ENCODE results near the gene GRAP2. TPM values are rescaled to one million over a fixed set of nuclear protein-coding genes. Genes with fewer than 3 reads are reported as not detected.

GRAP2 gene
- total RNA-seq, 1 experiment from 2014 or later: 0.54 TPM

DNA sequence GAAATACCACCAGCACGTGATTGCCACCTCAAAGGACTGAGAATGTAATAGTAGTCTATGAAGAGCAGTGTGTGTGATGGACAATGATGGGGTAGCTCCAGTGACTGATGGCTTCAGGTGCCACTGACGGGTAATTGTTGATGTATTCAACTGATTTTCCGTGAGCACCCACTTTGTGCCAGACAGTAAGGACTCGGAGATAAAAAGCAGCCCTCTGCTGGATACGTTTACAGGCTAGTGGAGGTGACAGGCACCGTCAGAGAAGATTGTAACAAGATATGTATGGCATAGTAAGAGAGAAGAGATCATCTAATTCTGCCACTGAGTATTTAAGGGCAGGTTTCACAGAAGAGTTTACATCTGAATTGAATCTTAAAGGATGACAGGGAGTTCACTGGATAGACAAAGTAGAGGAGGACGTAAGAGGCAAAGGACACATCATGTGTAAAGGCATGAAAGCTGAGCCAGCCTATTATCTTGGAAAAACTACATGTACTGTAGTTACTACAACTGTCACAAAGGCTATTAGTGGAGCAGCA, 6.3 kb upstream of the GRAP2 start:
- CTCF ChIA-PET: no interaction called here
- no peak for TF ChIP-seq TCF7L2 (IDR thresholded peaks at IDR 0.05; ENCODE audit: low read depth, low read length)
- TF ChIP-seq, protein P1, sequence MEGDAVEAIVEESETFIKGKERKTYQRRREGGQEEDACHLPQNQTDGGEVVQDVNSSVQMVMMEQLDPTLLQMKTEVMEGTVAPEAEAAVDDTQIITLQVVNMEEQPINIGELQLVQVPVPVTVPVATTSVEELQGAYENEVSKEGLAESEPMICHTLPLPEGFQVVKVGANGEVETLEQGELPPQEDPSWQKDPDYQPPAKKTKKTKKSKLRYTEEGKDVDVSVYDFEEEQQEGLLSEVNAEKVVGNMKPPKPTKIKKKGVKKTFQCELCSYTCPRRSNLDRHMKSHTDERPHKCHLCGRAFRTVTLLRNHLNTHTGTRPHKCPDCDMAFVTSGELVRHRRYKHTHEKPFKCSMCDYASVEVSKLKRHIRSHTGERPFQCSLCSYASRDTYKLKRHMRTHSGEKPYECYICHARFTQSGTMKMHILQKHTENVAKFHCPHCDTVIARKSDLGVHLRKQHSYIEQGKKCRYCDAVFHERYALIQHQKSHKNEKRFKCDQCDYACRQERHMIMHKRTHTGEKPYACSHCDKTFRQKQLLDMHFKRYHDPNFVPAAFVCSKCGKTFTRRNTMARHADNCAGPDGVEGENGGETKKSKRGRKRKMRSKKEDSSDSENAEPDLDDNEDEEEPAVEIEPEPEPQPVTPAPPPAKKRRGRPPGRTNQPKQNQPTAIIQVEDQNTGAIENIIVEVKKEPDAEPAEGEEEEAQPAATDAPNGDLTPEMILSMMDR (IDR thresholded peaks at IDR 0.05): no peak
- no peak for TF ChIP-seq SIN3A (IDR thresholded peaks at IDR 0.05; ENCODE audit: borderline replicate concordance, insufficient read depth, low read depth, low read length)
- TF ChIP-seq POLR2AphosphoS5 (IDR thresholded peaks at IDR 0.05; ENCODE audit: low read depth, low read length): no peak
- TF ChIP-seq, protein P2, sequence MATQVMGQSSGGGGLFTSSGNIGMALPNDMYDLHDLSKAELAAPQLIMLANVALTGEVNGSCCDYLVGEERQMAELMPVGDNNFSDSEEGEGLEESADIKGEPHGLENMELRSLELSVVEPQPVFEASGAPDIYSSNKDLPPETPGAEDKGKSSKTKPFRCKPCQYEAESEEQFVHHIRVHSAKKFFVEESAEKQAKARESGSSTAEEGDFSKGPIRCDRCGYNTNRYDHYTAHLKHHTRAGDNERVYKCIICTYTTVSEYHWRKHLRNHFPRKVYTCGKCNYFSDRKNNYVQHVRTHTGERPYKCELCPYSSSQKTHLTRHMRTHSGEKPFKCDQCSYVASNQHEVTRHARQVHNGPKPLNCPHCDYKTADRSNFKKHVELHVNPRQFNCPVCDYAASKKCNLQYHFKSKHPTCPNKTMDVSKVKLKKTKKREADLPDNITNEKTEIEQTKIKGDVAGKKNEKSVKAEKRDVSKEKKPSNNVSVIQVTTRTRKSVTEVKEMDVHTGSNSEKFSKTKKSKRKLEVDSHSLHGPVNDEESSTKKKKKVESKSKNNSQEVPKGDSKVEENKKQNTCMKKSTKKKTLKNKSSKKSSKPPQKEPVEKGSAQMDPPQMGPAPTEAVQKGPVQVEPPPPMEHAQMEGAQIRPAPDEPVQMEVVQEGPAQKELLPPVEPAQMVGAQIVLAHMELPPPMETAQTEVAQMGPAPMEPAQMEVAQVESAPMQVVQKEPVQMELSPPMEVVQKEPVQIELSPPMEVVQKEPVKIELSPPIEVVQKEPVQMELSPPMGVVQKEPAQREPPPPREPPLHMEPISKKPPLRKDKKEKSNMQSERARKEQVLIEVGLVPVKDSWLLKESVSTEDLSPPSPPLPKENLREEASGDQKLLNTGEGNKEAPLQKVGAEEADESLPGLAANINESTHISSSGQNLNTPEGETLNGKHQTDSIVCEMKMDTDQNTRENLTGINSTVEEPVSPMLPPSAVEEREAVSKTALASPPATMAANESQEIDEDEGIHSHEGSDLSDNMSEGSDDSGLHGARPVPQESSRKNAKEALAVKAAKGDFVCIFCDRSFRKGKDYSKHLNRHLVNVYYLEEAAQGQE (IDR thresholded peaks at IDR 0.05; ENCODE audit: insufficient read depth in 1 of 2, low read depth in 2 of 2, low read length in 1 of 2): no peak
- intact Hi-C loops (cut with micrococcal nuclease; ENCODE audit: unreplicated experiment) (no loop called here), in situ Hi-C loops (cut with HindIII; ENCODE audit: low pct_unique_long_range_greater_than_20kb, low sequenced_read_pairs) (no loop called here)
- Histone ChIP-seq H3K4me3 (ENCODE audit: low read depth in 2 of 2, low read length in 2 of 2) (no peak overlapping the region), H3K27ac (ENCODE audit: low read length) (no peak overlapping the region), H3K9me3 (ENCODE audit: control insufficient read depth, insufficient read depth, low read depth, low read length) (no peaks in the 10 kb centered on the region), H3K36me3 (ENCODE audit: control insufficient read depth, insufficient read depth, low read length) (no peaks in the 10 kb centered on the region), H3K27me3 (ENCODE audit: control insufficient read depth, insufficient read depth, low read length) (peaks cover 4% of the 10 kb centered on the region), H3K4me1 (ENCODE audit: control insufficient read depth, insufficient read depth, low read length) (no peaks in the 10 kb centered on the region)
- POLR2A ChIA-PET: interaction anchor here (0.6 kb wide), 1 partner anchor 139 kb away, joined by 5 read pairs; no protein-coding TSS in a partner anchor
- BruUV-seq (replicated peaks): no TSS peak
- ATAC-seq (no peak), DNase-seq (ENCODE audit: low read depth, low spot score) (no peak)

DNA sequence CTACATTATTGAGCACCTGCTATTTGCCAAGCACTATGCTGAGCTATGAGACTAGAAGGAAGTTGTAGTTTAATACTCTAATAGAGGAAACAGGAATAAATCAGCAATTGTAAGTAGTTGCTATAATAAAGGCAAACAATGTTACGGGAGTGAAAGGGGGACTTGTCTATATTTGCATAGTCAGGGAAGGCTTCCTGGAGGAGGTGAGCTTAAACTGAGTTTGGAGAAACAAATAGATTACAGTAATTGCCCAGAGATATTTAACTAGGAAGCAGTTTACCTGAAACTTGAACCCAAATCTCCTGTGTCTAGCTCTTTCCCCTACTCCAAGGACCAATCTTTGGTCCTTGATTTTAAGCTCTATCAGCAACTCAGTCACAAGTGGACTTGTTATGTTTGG, 5.2 kb upstream of the GRAP2 start:
- Histone ChIP-seq H3K9me3 (ENCODE audit: control insufficient read depth, insufficient read depth, low read depth, low read length) (no peaks in the 10 kb centered on the region), H3K4me3 (ENCODE audit: low read depth in 2 of 2, low read length in 2 of 2) (no peak overlapping the region), H3K27ac (ENCODE audit: low read length) (no peak overlapping the region), H3K4me1 (ENCODE audit: control insufficient read depth, insufficient read depth, low read length) (no peaks in the 10 kb centered on the region), H3K27me3 (ENCODE audit: control insufficient read depth, insufficient read depth, low read length) (no peaks in the 10 kb centered on the region; the same call in none of the 2 replicates), H3K36me3 (ENCODE audit: control insufficient read depth, insufficient read depth, low read length) (no peaks in the 10 kb centered on the region)
- in situ Hi-C loops (cut with HindIII; ENCODE audit: low pct_unique_long_range_greater_than_20kb, low sequenced_read_pairs): no loop called here
- BruUV-seq (replicated peaks): no TSS peak
- no peak for DNase-seq (ENCODE audit: low read depth, low spot score)
- no peak for TF ChIP-seq SIN3A (IDR thresholded peaks at IDR 0.05; ENCODE audit: borderline replicate concordance, insufficient read depth, low read depth, low read length)
- TF ChIP-seq TCF7L2 (IDR thresholded peaks at IDR 0.05; ENCODE audit: low read depth, low read length): no peak
- TF ChIP-seq, protein P2 (IDR thresholded peaks at IDR 0.05; ENCODE audit: insufficient read depth in 1 of 2, low read depth in 2 of 2, low read length in 1 of 2): no peak
- TF ChIP-seq, protein P1 (IDR thresholded peaks at IDR 0.05): no peak
- no peak for ATAC-seq
- ChIA-PET CTCF (no interaction called here), POLR2A (no interaction called here)
- intact Hi-C loops (cut with micrococcal nuclease; ENCODE audit: unreplicated experiment): no loop called here

Measured in Panc1 (cell line).